ENCODE results near the gene ANK3. TPM values are rescaled to one million over a fixed set of nuclear protein-coding genes. Genes with fewer than 3 reads are reported as not detected.

ANK3 gene
- total RNA-seq, 1 experiment from 2014 or later: 29.8 TPM

GRCh38 chr10:60380781-60381180 lies 8.9 kb downstream of the ANK3 start:
- no TSS peak for BruUV-seq (replicated peaks)
- no peak overlapping the region for H3K27ac Mint-ChIP-seq (ENCODE audit: unreplicated experiment)
- no peaks in the 10 kb centered on the region for H3K27me3 Mint-ChIP-seq (ENCODE audit: unreplicated experiment)
- TF ChIP-seq, protein P1, sequence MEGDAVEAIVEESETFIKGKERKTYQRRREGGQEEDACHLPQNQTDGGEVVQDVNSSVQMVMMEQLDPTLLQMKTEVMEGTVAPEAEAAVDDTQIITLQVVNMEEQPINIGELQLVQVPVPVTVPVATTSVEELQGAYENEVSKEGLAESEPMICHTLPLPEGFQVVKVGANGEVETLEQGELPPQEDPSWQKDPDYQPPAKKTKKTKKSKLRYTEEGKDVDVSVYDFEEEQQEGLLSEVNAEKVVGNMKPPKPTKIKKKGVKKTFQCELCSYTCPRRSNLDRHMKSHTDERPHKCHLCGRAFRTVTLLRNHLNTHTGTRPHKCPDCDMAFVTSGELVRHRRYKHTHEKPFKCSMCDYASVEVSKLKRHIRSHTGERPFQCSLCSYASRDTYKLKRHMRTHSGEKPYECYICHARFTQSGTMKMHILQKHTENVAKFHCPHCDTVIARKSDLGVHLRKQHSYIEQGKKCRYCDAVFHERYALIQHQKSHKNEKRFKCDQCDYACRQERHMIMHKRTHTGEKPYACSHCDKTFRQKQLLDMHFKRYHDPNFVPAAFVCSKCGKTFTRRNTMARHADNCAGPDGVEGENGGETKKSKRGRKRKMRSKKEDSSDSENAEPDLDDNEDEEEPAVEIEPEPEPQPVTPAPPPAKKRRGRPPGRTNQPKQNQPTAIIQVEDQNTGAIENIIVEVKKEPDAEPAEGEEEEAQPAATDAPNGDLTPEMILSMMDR (IDR thresholded peaks at IDR 0.05; ENCODE audit: unreplicated experiment): no peak
- DNase-seq: no peak
- intact Hi-C loops (cut with micrococcal nuclease; ENCODE audit: unreplicated experiment): no loop called here
- H3K36me3 Mint-ChIP-seq (ENCODE audit: insufficient read depth, unreplicated experiment): peaks cover 4% of the 10 kb centered on the region
- CTCF ChIA-PET: interaction anchor here (1.4 kb wide), 1 partner anchor 11 kb away, joined by 3 read pairs; no protein-coding TSS in a partner anchor
- no peaks in the 10 kb centered on the region for H3K9me3 Mint-ChIP-seq (ENCODE audit: low read depth, unreplicated experiment)
- H3K4me1 Mint-ChIP-seq (ENCODE audit: low read depth, unreplicated experiment): peaks cover 33% of the 10 kb centered on the region
- no peak overlapping the region for H3K4me3 Mint-ChIP-seq (ENCODE audit: low read depth, unreplicated experiment)

GRCh38 chr10:60377955-60378354 lies 11.7 kb downstream of the ANK3 start:
- H3K9me3 Mint-ChIP-seq (ENCODE audit: low read depth, unreplicated experiment): no peaks in the 10 kb centered on the region
- no peak overlapping the region for H3K4me3 Mint-ChIP-seq (ENCODE audit: low read depth, unreplicated experiment)

DNA sequence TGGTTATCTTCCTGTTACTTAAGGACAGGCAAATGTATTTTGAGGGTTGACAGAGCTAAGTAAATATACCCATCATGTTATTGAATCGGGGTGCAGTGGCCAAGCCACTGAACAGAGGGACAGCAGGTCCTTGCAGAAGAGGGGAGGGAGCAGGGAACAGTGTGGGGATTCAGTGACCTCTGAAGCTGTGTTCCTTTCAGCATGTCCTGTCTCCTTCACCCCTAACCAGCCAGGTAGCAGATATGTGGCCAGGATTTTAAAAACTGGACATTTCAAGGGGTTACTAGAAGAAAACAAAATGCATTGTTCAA lies 12.7 kb downstream of the ANK3 start:
- TF ChIP-seq, protein P1 (IDR thresholded peaks at IDR 0.05; ENCODE audit: unreplicated experiment): no peak
- no peaks in the 10 kb centered on the region for H3K36me3 Mint-ChIP-seq (ENCODE audit: insufficient read depth, unreplicated experiment)
- no peak overlapping the region for H3K27ac Mint-ChIP-seq (ENCODE audit: unreplicated experiment)
- no peak overlapping the region for H3K4me3 Mint-ChIP-seq (ENCODE audit: low read depth, unreplicated experiment)
- no peaks in the 10 kb centered on the region for H3K27me3 Mint-ChIP-seq (ENCODE audit: unreplicated experiment)
- H3K4me1 Mint-ChIP-seq (ENCODE audit: low read depth, unreplicated experiment): peaks cover 6% of the 10 kb centered on the region
- no TSS peak for BruUV-seq (replicated peaks)
- no peaks in the 10 kb centered on the region for H3K9me3 Mint-ChIP-seq (ENCODE audit: low read depth, unreplicated experiment)
- no peak for DNase-seq
- CTCF ChIA-PET: no interaction called here
- intact Hi-C loops (cut with micrococcal nuclease; ENCODE audit: unreplicated experiment): no loop called here

More at GRCh38 chr10:60377955-60378354, 11.7 kb downstream of the ANK3 start:
- intact Hi-C loops (cut with micrococcal nuclease; ENCODE audit: unreplicated experiment): no loop called here
- BruUV-seq (replicated peaks): no TSS peak
- H3K36me3 Mint-ChIP-seq (ENCODE audit: insufficient read depth, unreplicated experiment): no peaks in the 10 kb centered on the region
- no peak overlapping the region for H3K27ac Mint-ChIP-seq (ENCODE audit: unreplicated experiment)
- TF ChIP-seq, protein P1 (IDR thresholded peaks at IDR 0.05; ENCODE audit: unreplicated experiment): no peak
- H3K27me3 Mint-ChIP-seq (ENCODE audit: unreplicated experiment): no peaks in the 10 kb centered on the region
- DNase-seq: no peak
- peaks cover 9% of the 10 kb centered on the region for H3K4me1 Mint-ChIP-seq (ENCODE audit: low read depth, unreplicated experiment)
- CTCF ChIA-PET: no interaction called here

GRCh38 chr10:60376221-60377041 lies 13.2 kb downstream of the ANK3 start:
- BruUV-seq (replicated peaks): no TSS peak
- intact Hi-C loops (cut with micrococcal nuclease; ENCODE audit: unreplicated experiment): no loop called here
- TF ChIP-seq, protein P1 (IDR thresholded peaks at IDR 0.05; ENCODE audit: unreplicated experiment): no peak
- Mint-ChIP-seq H3K27me3 (ENCODE audit: unreplicated experiment) (no peaks in the 10 kb centered on the region), H3K4me3 (ENCODE audit: low read depth, unreplicated experiment) (no peak overlapping the region), H3K27ac (ENCODE audit: unreplicated experiment) (no peak overlapping the region), H3K36me3 (ENCODE audit: insufficient read depth, unreplicated experiment) (no peaks in the 10 kb centered on the region), H3K4me1 (ENCODE audit: low read depth, unreplicated experiment) (peaks cover 6% of the 10 kb centered on the region), H3K9me3 (ENCODE audit: low read depth, unreplicated experiment) (no peaks in the 10 kb centered on the region)
- CTCF ChIA-PET: no interaction called here
- DNase-seq: no peak
